Esophagus muscularis mucosa (tissue), 4 donors: ENCODE results near the gene PDSS1.

ENCODE experiments used
- CTCF ChIP-seq, 3 experiments: fragments of 200-600 bp in 2 of 3; fragments of 450-650 bp in 1 of 3; sonication (generic) in 2 of 3; IDR thresholded peaks; one replicate each; pipeline ENCODE4 v1.5.1; 2017 to 2019; ENCODE audit warnings: antibody characterized with exemption in 3 of 3, mild to moderate bottlenecking in 2 of 3, moderate library complexity in 1 of 3
- EP300 ChIP-seq: sonication (generic); formaldehyde crosslinking; IDR thresholded peaks from one replicate; pipeline ENCODE4 v1.6.1; 2017; ENCODE audit warnings: antibody characterized with exemption
- POLR2A ChIP-seq: fragments of 450-650 bp; IDR thresholded peaks from one replicate; pipeline ENCODE4 v1.6.1; 2017; ENCODE audit warnings: antibody characterized with exemption, moderate library complexity, mild to moderate bottlenecking, low read depth

- TF ChIP-seq CTCF (IDR thresholded peaks at IDR 0.05) (no peak), POLR2A (no peak), EP300 (no peak)
These were observed 6.5 kb downstream of the PDSS1 start for GRCh38 chr10:26703974-26704373.
